Left lobe of liver (tissue), 2 donors: Measurements from ENCODE around the gene USO1. TPM values are rescaled to one million over a fixed set of nuclear protein-coding genes. Genes with fewer than 3 reads are reported as not detected.
A peak's percentile ranks its signal among the peaks of the same experiment; 100 is the strongest.
"Not testable (repeated sequence)": the region's sequence is repeated elsewhere in the genome, so short reads cannot be mapped to it uniquely, and the experiment has no call there.

Source experiments
- ATAC-seq: fragments of 200-7000 bp; cut with Tn5 transposase; one replicate; pipeline ENCODE4 v1.9.1; 2020; ENCODE audit warnings: mild to moderate bottlenecking, moderate library complexity
- DNase-seq: peaks from one replicate; pipeline ENCODE4 v3.0.0-alpha.2; 2020; ENCODE audit warnings: low spot score
- total RNA-seq: library from RNA; stranded (reverse); gene quantifications from one replicate; pipeline ENCODE4 v1.2.1, GENCODE V29; 2021
- donor health status: DM: no; HTN: no; CAD: no; lungs with moderate emphysema.
- donor health status: DM: no; HTN: yes; CAD: no.

The USO1 gene
- total RNA-seq, 1 donor from 2014 or later = 47.1 TPM

DNA sequence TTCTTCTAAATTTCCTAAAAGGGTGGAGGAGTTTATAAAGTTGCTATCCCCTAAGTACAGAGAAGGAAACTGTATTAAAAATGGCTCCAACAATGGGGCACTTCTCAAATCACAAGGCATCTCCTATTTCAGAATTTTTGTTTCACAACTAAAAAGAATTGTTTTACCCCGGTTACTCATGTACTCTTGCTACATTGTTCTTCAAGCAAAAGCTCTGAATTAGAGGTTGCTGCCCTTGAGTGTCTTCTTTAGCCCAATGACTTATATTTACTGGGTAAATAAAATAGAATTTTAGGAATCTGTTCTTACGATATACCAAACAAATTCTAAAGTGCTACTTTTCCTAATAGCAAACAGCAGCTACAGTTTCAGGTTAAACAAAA, 110.4 kb downstream of the USO1 start:
- DNase-seq = no peak
- no peak for ATAC-seq

DNA sequence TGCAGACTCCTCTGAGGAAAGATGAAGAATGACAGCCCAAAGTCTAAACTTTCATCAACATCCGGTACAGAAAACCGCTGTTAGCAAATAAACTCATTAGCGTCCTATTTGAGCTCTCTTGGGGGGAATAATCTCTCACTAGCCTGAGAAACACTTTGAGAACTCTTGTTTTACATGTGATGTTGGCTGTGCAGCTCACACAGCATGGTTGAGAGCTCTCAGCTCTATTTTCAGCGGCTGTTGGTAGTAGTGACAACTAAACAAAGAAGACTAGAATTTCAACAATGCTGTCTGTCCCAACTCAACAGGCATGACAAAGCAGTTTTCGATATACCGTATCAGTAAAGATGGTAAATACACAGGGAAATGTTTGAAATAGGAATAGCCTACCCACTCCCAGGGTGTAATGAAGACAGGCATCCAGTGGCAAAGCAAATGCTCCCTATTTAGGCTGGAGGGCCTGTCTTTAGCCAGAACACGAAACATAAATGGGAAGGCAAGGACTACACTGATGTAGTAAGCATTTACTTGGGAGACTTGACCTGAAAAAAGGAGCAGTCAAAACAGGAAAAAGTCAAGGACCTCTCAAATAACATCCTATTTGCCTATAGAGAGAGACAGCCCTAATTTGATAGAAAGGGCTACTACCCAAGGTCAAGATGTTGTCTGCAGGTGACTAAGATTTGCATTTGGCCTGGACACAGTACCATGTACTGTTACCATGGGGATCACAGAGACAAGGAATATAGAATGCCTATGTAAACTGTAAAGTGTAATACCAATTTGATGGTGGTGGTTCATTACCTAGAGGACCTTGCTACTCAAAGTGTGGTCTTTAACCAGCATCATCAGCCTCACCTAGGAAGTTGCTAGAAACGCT, 117.5 kb downstream of the USO1 start:
- ATAC-seq = no peak
- no peak for DNase-seq

DNA sequence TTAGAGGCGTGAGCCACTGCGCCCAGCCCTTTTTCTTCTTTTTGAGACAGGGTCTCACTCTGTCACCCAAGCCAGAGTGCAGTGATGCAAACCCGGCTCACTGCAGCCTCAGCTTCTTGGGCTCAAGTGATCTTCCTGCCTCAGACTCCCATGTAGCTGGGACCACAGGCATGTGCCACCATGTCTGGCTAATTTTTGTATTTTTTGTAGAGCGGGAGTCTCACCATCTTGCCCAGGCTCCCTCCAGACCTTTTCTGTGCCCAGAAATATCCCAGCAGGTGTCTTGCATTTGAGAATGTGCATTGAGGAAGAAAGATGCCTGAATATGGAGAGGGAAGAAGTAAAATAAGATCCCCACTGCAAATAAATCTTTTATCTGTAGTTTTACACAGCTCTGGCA, 119.2 kb downstream of the USO1 start:
- no peak for ATAC-seq

DNA sequence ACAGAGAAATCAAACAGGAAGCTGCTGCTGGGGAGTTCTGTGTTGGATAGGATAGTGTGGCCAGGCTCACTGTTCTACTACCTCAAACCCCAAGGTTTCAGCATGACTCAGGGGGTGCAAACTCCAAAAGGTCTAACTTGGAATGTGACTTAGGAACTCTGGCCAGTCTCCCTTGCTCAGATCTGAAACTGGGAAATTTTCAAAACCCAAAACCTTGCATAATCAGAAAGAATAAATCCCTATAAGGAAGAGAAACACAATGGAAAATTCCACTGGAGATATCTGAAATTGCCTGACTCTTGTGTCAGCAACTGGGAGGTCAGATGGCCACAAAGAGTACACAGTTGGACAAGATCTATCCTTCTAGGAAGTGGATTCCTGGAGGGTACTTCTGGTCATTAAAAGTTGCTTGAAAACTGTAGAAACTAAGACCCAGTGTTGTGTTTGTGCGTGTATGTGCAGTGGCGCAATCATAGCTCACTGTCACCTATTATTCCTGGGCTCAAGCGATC, 119.8 kb downstream of the USO1 start:
- DNase-seq = no peak
- ATAC-seq = peak; percentile 26

More for the DNA sequence above, 119.2 kb downstream of the USO1 start:
- no peak for DNase-seq

DNA sequence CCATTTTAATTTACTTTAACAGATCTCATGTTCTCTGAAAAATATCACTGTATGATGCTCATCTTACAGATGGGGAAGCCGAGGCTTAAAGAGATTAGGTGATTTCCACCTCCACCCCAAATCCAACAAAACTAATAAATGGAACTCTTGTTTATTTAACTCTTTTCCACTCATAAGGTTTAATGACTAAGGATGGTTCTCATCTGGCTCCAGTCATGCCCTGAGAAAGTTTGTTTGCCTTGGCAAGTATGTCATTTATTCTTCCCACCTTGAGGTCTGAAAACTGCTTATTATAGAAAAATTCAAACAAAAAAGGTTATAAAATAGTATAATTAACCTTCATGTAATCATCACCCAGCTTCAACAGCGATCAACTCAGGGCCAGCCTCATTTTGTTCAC, 121.6 kb downstream of the USO1 start:
- no peak for DNase-seq
- no peak for ATAC-seq

DNA sequence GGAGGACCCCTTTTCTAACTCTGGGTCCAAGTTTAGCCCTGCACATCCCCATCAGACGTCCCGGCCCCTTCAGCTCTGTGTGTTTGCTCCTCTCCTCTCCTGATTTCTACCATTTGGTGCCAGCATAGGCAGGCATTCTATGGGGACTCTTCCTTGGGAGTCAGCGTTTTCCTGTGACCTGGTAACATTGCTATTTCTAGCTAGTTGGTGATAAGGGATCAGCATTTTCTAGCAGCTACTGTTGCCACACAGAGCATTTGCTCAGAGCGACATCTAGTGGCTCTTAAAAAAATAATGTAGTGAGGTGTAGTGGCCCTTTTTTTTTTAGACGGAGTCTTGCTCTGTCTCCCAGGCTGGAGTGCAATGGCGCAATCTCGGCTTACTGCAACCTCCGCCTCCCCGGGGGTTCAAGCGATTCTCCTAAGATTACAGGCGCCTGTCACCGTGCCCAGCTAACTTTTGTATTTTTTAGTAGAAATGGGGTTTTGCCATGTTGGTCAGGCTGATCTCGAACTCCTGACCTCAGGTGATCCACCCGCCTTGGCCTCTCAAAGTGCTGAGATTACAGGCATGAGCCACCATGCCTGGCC, 123.9 kb downstream of the USO1 start:
- peak; percentile 98 for ATAC-seq
- not testable (repeated sequence) for DNase-seq

DNA sequence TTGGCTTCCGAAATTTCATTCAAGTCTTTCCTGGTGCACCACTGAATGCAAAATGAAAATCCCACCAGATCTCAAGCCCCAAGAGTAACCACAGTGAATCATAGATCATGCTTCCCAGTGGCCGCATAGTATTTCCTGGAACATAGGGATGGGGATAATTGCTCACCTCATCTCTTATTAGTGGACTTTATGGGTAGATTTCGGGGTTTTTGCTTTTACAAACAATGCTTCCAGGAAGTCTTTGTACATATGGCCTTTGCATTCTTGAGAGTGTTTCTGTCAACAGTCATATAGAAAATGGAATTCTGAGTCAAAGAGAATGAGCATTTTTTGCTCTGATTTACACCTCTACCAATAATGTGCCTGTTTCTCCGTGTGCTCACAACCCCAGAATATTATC, 124.5 kb downstream of the USO1 start:
- no peak for ATAC-seq
- no peak for DNase-seq

DNA sequence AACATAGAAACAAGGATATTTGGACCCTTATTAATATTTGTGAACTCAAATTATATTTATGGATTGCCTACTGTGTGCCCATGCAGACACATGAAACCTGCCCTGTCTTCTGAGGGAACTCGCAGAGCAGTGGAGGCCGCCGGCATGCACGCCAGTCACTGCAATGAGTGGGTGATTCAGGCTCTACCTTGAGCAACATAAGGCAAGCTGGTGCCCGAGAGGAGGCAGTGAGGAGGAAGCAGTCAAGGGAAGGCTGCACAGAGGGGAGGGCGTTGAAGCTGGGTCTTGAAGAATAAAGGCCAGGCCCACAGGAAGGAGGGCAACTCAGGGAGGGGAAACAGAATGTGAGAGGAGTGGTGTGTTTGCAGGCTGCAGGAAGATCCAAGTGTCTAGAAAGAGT, 125.1 kb downstream of the USO1 start:
- no peak for ATAC-seq
- no peak for DNase-seq

DNA sequence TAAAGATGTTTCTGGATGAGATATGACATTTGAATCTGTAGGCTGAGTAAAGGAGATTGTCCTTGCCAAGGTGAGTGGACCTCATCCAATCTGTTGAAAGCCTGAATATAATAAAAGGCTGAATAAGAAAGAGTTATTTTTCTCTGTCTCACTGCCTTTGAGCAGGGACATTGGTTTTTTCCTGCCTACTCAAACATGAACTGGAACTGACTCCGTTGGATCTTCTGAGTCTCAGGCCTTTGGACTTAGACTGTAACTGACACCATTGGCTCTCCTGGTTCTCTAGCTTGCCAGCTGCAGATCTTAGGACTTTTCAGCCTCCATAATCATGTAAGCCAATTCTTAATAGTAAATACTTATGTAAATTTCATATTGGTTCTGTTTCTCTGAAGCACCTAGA, 134.3 kb downstream of the USO1 start:
- ATAC-seq = no peak
- no peak for DNase-seq

DNA sequence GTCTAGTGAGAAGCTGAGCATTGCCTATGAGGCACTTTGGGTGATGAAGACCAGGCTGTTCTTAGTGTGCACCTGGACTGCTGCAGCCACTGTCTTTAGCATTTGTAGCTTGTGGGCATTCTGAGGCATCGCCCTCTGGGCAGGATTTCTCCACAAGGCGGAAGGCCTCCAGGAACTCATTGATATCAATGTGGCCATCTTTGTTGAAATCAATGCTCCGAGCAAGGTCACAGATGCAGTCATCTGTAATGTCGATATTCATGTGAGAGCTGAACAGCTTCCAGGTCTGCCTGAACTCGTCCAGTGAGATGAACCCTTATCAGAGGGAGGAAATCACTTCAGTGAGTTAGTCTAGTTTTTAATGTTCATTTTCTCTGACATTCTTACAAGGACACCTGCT, 136.2 kb downstream of the USO1 start:
- ATAC-seq (no peak), DNase-seq (no peak)

Other genes with a start within 250 kb of the USO1 start
- 11.7 TPM for gene RCHY1, start 210.2 kb upstream of the USO1 start, total RNA-seq
- gene THAP6, start 210.1 kb upstream of the USO1 start, total RNA-seq = 9.9 TPM
- not detected for gene ODAPH, start 168.5 kb upstream of the USO1 start, total RNA-seq
- 0.13 TPM for gene CDKL2, start 94.0 kb upstream of the USO1 start, total RNA-seq
- 52.2 TPM for gene G3BP2, start 51.2 kb upstream of the USO1 start, total RNA-seq
- 0.05 TPM for gene PPEF2, start 177.9 kb downstream of the USO1 start, total RNA-seq
- 33.2 TPM for gene NAAA, start 216.4 kb downstream of the USO1 start, total RNA-seq